HAP-1 (cell line): Measurements from ENCODE around the gene CARNS1.
"Not testable (repeated sequence)": the region's sequence is repeated elsewhere in the genome, so short reads cannot be mapped to it uniquely, and the experiment has no call there.

Experiments used
- DNase-seq, 2 experiments: peaks; one replicate each; pipeline ENCODE4 v3.0.0-alpha.2; 2016 to 2020; ENCODE audit warnings: low spot score in 2 of 2
- H3K27me3 ChIP-seq: fragments of 250-450 bp; sonication (Bioruptor Pico); 2 replicates; pipeline ENCODE4 v1.5.1; 2020; ENCODE audit warnings: low read depth, mild to moderate bottlenecking, moderate library complexity
- H3K36me3 ChIP-seq: fragments of 250-450 bp; sonication (Bioruptor Pico); replicated peaks from 2 replicates; pipeline ENCODE4 v1.5.1; 2020; ENCODE audit warnings: mild to moderate bottlenecking
- H3K4me1 ChIP-seq: fragments of 250-450 bp; sonication (Bioruptor Pico); 2 replicates; pipeline ENCODE4 v1.5.1; 2020; ENCODE audit warnings: mild to moderate bottlenecking
- H3K4me3 ChIP-seq: fragments of 250-450 bp; sonication (Bioruptor Pico); 2 replicates; pipeline ENCODE4 v1.5.1; 2020; ENCODE audit warnings: mild to moderate bottlenecking, moderate library complexity
- H3K9me3 ChIP-seq: fragments of 250-450 bp; sonication (Bioruptor Pico); 2 replicates; pipeline ENCODE4 v1.5.1; 2020; ENCODE audit warnings: mild to moderate bottlenecking, moderate library complexity
- in situ Hi-C: fragments of 300-500 bp; cut with MboI; formaldehyde crosslinking; loops from 3 replicates; pipeline ENCODE4 v1.14.3; 2020; ENCODE audit warnings: low sequenced_read_pairs, inconsistent platforms, mixed read lengths

CARNS1 gene

DNA sequence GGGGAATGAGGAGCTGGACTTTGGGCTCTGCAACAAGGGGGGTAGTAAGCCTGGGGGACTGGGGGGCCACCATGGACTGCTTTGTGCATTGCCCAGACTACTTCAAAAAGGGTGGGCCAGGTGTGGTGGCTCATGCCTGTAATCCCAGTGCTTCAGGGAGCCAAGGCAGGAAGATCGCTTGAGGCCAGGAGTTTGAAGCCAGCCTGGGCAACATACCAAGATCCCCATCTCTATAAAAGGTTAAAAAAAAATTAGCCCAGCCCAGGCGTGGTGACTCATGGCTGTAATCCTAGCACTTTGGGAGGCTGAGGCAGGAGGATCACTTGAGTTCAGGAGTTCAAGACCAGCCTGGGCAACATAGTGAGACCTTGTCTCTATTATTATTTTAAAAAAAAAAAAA lies 50.1 kb downstream of the CARNS1 start:
- DNase-seq, H3K36me3 ChIP-seq, H3K9me3 ChIP-seq, in situ Hi-C loops, H3K27me3 ChIP-seq: not testable (repeated sequence)
- Histone ChIP-seq H3K4me1 (peaks cover 10% of the 10 kb centered on the region), H3K4me3 (peak overlapping the region; percentile 66)

DNA sequence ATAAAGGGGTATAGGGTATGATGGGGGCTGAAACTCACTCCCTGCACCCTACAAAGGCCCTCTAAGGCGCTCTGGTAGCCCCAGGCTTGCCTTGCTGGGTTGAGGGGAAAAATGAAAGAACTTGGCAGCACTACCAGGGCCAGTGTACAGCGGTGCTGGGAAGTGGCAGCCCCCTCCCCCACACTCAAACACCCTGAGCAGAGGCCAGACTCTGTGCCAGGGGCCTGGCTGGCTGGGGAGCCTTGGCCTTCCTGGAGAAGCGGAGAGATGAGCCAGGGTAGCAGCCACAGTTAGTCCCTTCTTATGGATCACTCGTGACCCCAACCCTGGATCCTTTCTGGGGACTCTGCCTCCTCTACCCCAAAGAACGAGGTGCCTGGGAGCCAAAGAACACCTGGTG lies 50.9 kb downstream of the CARNS1 start:
- peaks cover 10% of the 10 kb centered on the region for H3K4me1 ChIP-seq
- H3K36me3 ChIP-seq, result no peaks in the 10 kb centered on the region
- in situ Hi-C loops, result no loop called here
- no peaks in the 10 kb centered on the region for H3K27me3 ChIP-seq
- no peak for DNase-seq
- H3K9me3 ChIP-seq, result no peaks in the 10 kb centered on the region
- H3K4me3 ChIP-seq, result no peak overlapping the region

DNA sequence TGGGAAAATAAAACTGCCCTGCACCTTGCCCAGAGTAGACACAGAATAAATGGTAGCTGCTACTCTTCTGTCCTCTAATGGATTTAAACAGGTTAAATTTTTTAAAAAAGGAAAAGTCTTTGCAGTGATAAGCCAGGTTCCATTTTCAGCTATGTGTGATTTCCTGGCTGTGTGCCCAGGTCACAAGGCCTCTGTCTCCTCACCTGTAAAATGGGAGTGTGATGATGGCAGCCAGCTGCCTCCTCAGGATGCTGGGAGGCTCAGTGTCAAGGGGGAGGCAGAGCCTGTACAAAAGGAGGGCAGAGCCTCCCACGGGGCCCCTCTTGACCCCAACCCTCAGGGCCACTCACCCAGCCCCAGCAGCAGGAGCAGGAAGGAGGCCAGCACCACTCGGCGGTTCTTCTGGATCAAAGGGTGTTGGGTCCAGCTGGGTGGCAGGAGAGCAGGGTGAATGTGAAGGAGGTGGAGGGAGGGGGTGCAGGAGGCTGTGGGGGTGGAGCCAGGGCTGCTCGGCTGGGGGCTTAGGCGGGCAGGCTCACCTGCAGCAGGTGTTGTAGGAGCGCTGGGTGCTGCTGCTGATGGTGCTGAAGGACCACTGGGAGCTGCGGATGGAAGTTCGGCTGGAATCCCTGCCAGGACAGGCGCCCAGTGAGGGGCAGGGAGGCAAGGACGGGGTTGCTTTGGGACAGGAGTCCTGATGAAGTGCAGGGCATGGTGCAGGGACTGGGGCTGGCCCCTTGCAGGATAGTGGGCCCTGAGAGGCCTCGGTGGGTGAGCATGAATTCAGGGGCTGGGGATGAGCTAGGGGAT lies 51.7 kb downstream of the CARNS1 start:
- in situ Hi-C loops, result no loop called here
- no peaks in the 10 kb centered on the region for H3K9me3 ChIP-seq
- H3K4me1 ChIP-seq, result peaks cover 10% of the 10 kb centered on the region
- H3K4me3 ChIP-seq, result no peak overlapping the region
- no peak for DNase-seq
- no peaks in the 10 kb centered on the region for H3K36me3 ChIP-seq
- no peaks in the 10 kb centered on the region for H3K27me3 ChIP-seq

DNA sequence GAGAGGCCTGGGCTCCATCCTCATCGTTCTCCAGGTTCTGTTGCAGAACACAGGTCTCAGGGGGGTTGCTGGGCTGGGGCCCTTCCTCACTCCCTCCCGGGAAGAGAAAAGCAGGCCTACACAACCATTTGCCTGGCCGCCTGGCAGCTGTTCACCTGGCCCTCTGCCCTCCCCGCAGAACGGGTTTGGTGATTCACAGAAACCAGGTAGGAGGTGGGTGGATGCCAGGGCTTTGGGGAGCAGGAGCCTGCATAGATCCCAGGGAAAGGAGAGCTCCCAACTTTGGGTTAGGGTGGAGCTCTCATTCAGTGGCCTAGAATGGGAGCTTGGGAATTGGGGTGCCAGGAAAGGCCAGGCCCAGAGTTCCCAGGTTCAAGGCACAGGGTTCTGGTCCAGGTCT lies 52.6 kb downstream of the CARNS1 start:
- Histone ChIP-seq H3K4me1 (peaks cover 10% of the 10 kb centered on the region), H3K9me3 (no peaks in the 10 kb centered on the region), H3K27me3 (no peaks in the 10 kb centered on the region), H3K4me3 (peak overlapping the region; percentile 80), H3K36me3 (no peaks in the 10 kb centered on the region)
- in situ Hi-C loops, result no loop called here
- DNase-seq, result no peak

DNA sequence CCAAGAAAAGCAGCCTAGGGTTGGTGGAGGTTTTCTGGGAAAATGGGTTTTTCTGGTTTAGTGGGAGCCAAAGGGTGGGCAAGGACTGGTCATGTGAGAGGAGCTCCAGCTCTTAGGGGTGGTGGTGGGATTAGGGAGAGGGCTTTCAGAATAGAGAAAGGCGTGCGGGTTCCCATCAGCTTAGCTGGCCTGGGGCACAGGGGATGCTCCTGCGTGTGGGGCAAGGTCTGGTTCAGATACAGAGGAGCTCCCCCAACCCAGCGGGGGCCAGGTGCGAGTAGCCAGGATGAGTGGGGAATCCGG lies 52.9 kb downstream of the CARNS1 start:
- Histone ChIP-seq H3K4me1 (peaks cover 10% of the 10 kb centered on the region), H3K9me3 (no peaks in the 10 kb centered on the region), H3K27me3 (no peaks in the 10 kb centered on the region), H3K36me3 (no peaks in the 10 kb centered on the region), H3K4me3 (peak overlapping the region; percentile 80)
- no peak for DNase-seq
- in situ Hi-C loops, result no loop called here

DNA sequence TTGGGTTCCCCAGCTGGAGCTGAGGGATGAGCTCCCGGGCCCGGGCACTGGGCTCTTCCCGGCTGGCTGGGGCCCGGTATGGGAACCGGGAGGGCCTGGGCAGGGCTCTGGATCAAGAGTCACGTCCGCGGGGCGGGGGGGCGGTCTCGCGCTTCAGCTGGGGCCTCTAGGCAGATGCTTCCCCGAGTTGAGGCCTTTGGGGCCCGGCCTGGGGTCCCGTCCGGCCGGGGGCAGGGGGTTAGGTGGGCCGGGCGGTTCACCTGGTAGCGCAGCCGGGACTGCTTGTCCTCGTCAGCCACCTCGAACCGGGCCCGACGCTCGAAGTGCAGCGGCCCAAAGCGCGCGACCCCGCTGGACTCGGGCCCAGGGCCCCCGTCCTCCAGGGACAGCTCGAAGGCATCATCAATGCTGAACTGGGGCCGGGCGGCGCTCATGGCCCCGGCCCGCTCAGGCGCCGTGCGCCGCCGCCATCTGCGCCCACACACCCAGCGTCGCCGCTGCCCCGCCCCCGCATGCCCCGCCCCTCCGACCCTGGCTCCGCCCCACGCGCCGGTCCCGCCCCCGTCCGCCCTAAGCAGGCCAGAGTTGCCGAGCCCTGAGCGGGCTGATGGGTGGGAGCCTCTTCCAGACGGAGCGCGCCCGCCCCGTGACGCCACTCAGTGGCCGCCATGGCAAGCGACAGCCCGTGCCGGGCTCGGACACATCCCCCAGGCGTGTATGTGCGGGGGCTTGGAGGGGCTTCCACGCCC lies 53.5 kb downstream of the CARNS1 start, which contains the start of gene TMEM134:
TMEM134 (minus strand) TSS at position 493 of the 749 bp plus-strand sequence; CDS start at position 434, 59 bp downstream.
- peak within 1 kb of the TSS; percentile 80 for H3K4me3 ChIP-seq
- H3K4me1 ChIP-seq, result peaks cover 10% of the 10 kb centered on the region
- H3K9me3 ChIP-seq, result no peaks in the 10 kb centered on the region
- in situ Hi-C loops, result no loop called here
- H3K36me3 ChIP-seq, result no peaks in the 10 kb centered on the region
- DNase-seq, result peak; percentile 71 to 94
- H3K27me3 ChIP-seq, result no peaks in the 10 kb centered on the region

DNA sequence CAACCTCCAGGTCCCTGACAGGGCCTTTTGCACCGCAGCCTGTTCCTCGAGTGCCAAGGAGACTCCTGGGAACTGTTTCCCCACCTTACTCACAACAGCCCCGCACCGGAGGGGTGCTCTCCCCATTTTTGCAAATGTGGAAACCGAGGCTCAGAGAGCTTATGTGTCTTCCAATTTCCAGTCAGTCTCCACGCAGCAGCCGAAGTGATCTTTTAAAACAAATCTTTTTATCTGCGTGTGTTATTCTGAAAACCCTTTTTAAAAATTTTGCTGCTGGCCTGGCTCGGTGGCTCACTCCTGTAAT lies 54.0 kb downstream of the CARNS1 start:
- H3K4me3 ChIP-seq, result peak overlapping the region; percentile 80
- H3K27me3 ChIP-seq, result no peaks in the 10 kb centered on the region
- H3K9me3 ChIP-seq, result no peaks in the 10 kb centered on the region
- H3K36me3 ChIP-seq, result no peaks in the 10 kb centered on the region
- no peak for DNase-seq
- H3K4me1 ChIP-seq, result peaks cover 5% of the 10 kb centered on the region
- in situ Hi-C loops, result no loop called here

DNA sequence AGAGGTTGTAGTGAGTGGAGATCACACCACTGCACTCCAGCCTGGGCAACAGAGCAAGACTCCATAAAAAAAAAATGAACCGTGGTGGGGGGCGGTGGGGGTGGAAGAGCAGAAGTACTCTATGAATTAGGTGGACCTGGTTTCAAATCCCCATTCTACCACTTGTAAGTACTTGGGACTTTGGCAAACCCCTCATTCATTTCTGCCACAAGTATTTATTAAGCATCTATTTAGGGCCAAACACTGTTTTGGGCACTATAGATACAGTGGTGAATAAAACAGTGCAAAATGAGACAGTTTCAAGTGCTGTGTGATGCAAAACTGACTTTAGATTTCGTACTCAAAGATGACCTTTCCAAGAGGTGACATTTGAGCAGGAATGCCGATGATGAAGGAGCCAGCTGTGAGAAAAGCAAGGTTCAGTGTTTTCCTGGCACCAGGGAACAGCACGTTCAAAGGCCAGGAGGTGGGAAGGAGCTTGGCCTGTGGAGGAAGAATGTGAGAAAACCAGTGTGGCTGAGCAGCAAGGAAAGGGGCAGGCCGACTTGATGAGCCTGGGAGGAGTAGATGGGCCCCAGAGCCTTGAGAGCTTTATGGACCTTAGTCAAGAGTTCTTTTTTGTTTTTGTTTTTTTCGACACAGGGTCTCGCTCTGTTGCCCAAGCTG lies 55.0 kb downstream of the CARNS1 start:
- in situ Hi-C loops, result no loop called here
- no peak for DNase-seq
- Histone ChIP-seq H3K4me3 (no peak overlapping the region), H3K4me1 (peaks cover 5% of the 10 kb centered on the region), H3K27me3 (no peaks in the 10 kb centered on the region), H3K9me3 (no peaks in the 10 kb centered on the region), H3K36me3 (no peaks in the 10 kb centered on the region)

DNA sequence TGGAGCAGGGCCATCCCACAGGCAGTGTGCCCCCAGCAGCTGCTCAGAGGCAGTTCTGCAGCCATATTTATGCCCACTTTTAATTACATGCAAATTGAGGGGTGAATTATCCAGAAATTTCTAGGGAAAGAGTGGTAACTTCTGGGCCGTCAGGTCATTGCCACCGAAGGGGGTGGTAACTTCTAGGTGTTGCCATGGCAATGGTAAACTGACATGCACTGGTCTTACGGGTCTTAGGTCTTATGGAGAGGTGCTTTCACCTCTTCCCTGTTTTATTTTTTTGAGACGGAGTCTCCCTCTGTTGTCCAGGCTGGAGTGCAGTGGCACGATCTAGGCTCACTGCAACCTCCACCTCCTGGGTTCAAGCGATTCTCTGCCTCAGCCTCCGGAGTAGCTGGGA lies 57.4 kb downstream of the CARNS1 start:
- Histone ChIP-seq H3K4me3 (no peak overlapping the region), H3K36me3 (no peaks in the 10 kb centered on the region), H3K9me3 (no peaks in the 10 kb centered on the region; the same call in 1 of the 2 replicates), H3K4me1 (peaks cover 5% of the 10 kb centered on the region), H3K27me3 (no peaks in the 10 kb centered on the region)
- in situ Hi-C loops, result no loop called here
- DNase-seq, result no peak
